Measurements from ENCODE around the gene OPCML.

OPCML gene

DNA sequence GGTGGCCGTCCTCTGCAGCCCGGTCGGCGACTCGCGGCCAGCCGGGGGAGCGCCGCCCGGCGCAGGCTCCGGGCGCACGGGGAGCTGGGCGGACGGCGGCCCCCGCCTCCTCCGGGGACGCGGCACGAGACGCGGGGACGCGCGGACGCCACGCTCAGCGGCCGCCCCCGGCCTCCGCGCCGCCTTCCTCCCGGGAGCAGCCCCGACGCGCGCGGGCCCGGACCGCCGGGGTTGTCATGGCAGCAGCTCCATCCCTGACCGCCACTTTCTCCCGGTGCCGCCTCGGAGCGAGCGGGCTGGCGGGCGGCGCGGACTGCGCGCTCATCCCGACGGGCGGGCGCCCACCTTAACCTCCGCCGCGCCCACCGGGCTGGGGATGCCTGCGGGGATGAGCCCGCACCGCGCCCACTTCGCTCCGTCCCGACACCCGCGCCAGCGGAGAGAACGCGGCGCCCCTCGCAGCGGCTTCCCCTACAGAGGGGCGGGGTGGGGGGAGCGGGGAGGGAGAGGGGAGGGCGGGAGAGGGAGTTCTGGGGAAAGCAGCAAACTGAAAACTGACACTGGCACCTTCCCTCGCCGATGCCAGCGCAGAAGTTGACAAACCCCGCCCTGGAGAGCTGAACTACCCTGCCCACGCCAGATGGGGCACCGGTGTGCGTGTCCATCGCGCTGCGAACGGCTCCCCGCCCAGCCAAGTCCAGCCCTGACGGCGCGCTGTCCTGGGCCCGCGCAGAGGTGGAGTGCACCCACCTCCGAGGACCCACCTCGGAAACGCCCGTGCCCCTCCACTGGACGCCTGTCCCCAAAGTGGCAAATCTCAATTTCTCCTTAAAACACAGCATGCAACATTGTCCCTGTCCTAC is 588.4 kb downstream of the OPCML start:
- peak; percentile 69 for DNase-seq
- H3K27ac Mint-ChIP-seq = no peak overlapping the region
- no peak for TF ChIP-seq CTCF (IDR thresholded peaks at IDR 0.05)

DNA sequence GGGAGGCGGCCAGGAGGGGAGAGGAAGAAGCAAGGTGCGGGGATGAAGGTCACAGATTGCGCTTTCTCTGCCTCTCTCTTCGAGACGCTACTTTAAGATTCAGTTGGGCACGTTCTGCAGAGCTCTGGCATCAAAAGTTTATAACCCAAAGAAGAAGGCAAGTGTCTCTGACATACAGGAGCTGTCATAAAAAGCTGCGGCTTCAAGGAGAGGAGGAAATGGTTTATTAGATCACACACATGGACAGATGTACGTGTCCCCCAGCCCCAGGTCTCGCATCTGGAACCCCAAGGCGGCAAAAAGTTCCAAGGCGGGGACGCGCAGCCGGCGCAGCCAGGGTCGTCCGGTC is 589.0 kb downstream of the OPCML start:
- H3K27me3 Mint-ChIP-seq (ENCODE audit: low read depth, poor library complexity) = peaks cover 65% of the 10 kb centered on the region
- H3K27ac Mint-ChIP-seq = no peak overlapping the region
- no peak for DNase-seq
- no peaks in the 10 kb centered on the region for H3K9me3 Mint-ChIP-seq
- TF ChIP-seq CTCF (IDR thresholded peaks at IDR 0.05) = no peak
- peaks cover 16% of the 10 kb centered on the region for H3K4me1 Mint-ChIP-seq
- H3K36me3 Mint-ChIP-seq (ENCODE audit: low read depth) = no peaks in the 10 kb centered on the region
- peak overlapping the region; percentile 90 for H3K4me3 Mint-ChIP-seq

More for the DNA sequence above, 588.4 kb downstream of the OPCML start:
- Mint-ChIP-seq H3K4me1 (peaks cover 16% of the 10 kb centered on the region), H3K27me3 (ENCODE audit: low read depth, poor library complexity) (peaks cover 68% of the 10 kb centered on the region), H3K36me3 (ENCODE audit: low read depth) (no peaks in the 10 kb centered on the region), H3K9me3 (no peaks in the 10 kb centered on the region), H3K4me3 (peak overlapping the region; percentile 90)

DNA sequence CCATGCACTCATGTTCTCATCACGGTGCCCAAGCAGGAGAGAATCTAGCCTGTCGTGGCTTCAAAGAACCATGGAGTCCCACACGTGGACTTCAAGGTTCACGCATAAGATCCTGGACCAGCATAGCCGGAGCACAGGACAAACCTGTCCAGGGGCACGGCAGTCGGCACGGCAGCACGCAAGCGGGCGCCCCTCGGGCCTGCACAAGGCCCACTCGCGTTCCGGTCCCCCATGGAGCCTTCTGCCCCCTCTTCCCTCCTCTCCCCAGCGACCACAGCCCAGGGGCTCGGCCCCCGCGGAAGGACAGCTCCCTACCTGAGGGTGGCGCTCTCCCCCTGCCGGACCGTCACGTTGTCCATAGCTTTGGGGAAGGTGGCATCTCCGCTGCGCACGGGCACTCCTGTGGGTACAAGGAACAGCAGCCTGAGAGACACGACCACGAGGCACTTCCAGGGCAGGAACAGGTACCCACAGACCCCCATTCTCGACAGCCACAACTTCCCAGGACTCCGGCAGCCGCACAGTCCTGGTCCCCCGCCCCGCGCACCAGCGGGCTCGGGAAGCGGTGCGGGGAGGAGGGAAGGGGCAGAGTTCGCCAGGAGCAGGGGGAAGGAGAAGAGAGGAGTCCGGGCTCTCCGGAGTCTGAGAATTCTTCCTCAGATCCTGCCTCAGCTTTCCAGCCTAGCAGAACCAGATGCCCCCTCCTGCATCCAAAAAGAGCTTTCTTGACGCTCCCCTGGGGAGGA is 589.5 kb downstream of the OPCML start:
- H3K36me3 Mint-ChIP-seq (ENCODE audit: low read depth) = no peaks in the 10 kb centered on the region
- H3K4me3 Mint-ChIP-seq = peak overlapping the region; percentile 90
- TF ChIP-seq CTCF (IDR thresholded peaks at IDR 0.05) = peak; percentile 22
- peaks cover 17% of the 10 kb centered on the region for H3K4me1 Mint-ChIP-seq
- peak; percentile 38 for DNase-seq
- H3K9me3 Mint-ChIP-seq = no peaks in the 10 kb centered on the region
- peaks cover 63% of the 10 kb centered on the region for H3K27me3 Mint-ChIP-seq (ENCODE audit: low read depth, poor library complexity)
- H3K27ac Mint-ChIP-seq = no peak overlapping the region

GRCh38 chr11:132941761-132942160 is 590.5 kb downstream of the OPCML start:
- H3K4me3 Mint-ChIP-seq = no peak overlapping the region
- H3K36me3 Mint-ChIP-seq (ENCODE audit: low read depth) = no peaks in the 10 kb centered on the region
- H3K27ac Mint-ChIP-seq = no peak overlapping the region
- no peak for TF ChIP-seq CTCF (IDR thresholded peaks at IDR 0.05)
- no peak for DNase-seq
- peaks cover 60% of the 10 kb centered on the region for H3K27me3 Mint-ChIP-seq (ENCODE audit: low read depth, poor library complexity)
- H3K9me3 Mint-ChIP-seq = no peaks in the 10 kb centered on the region
- H3K4me1 Mint-ChIP-seq = peaks cover 27% of the 10 kb centered on the region

DNA sequence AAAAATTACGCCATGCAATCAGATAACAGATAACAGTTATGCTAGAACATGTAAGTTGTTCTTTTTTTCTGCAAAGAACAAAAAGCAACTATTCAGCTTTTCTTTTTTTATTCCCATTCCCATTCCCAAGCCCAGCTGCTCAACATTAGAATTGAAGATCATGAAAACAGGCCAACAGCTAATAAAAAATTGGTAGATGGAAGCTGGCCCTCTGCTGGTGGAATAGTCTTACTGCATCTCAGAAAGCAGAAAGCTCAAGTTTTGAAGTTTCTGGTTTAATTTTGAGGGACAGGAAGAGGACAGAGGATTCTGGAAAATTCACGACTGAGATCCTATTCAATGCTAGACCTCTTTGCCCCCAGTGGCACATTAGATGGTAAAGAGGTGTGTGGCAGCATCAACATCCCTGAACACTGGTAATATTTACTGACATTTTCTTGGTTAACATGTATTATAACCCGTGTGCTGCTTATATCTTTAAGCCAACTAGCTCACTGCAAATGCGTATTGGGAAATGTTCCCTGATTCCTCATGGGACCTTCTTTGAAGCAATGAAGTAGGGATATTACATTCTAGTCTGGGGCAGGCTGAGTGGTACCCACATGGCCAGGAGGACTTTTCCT is 591.2 kb downstream of the OPCML start:
- no peaks in the 10 kb centered on the region for H3K9me3 Mint-ChIP-seq
- peaks cover 54% of the 10 kb centered on the region for H3K27me3 Mint-ChIP-seq (ENCODE audit: low read depth, poor library complexity)
- no peaks in the 10 kb centered on the region for H3K36me3 Mint-ChIP-seq (ENCODE audit: low read depth)
- peaks cover 32% of the 10 kb centered on the region for H3K4me1 Mint-ChIP-seq
- H3K27ac Mint-ChIP-seq = no peak overlapping the region
- DNase-seq = peak; percentile 48
- peak; percentile 87 for TF ChIP-seq CTCF (IDR thresholded peaks at IDR 0.05)
- H3K4me3 Mint-ChIP-seq = no peak overlapping the region

Data from nephron progenitor cell (in vitro differentiated cells).